Measurements from ENCODE around the gene FAM89A. TPM values are rescaled to one million over a fixed set of nuclear protein-coding genes. Genes with fewer than 3 reads are reported as not detected.

FAM89A gene
- total and polyA plus RNA-seq, 2 experiments from 2014 or later = 53.5 to 55.1 TPM

GRCh38 chr1:231058416-231059109 lies 18.5 kb upstream of the FAM89A start:
- no peaks in the 10 kb centered on the region for H3K9me2 ChIP-seq (replicated peaks; ENCODE audit: insufficient read depth)
- no peaks in the 10 kb centered on the region for H3K4me1 ChIP-seq (ENCODE audit: insufficient read depth)
- 34% methylated on average over 8 of the region's 8 CpGs for WGBS (ENCODE audit: low lambda C conversion rate, missing lambda C conversion rate)
- no peak overlapping the region for H3K27ac ChIP-seq
- H4K20me1 ChIP-seq (ENCODE audit: insufficient read depth, poor library complexity, severe bottlenecking) = no peaks in the 10 kb centered on the region
- peak overlapping the region; percentile 3 for H2AFZ ChIP-seq
- H3K79me2 ChIP-seq = no peaks in the 10 kb centered on the region
- DNase-seq (ENCODE audit: low spot score) = peak; percentile 54
- no peak overlapping the region for H3K4me3 ChIP-seq
- H3K4me2 ChIP-seq = peak overlapping the region; percentile 51
- H3K36me3 ChIP-seq (replicated peaks; ENCODE audit: insufficient read depth, low read depth) = no peaks in the 10 kb centered on the region
- H3K9me3 ChIP-seq (ENCODE audit: low read depth) = no peaks in the 10 kb centered on the region
- no peak for TF ChIP-seq EZH2 (IDR thresholded peaks at IDR 0.05; ENCODE audit: borderline replicate concordance)
- TF ChIP-seq CTCF (IDR thresholded peaks at IDR 0.05; ENCODE audit: poor library complexity) = no peak
- TF ChIP-seq EZH2phosphoT487 (IDR thresholded peaks at IDR 0.05; ENCODE audit: low read depth, severe bottlenecking, unreplicated experiment) = no peak
- H3K27me3 ChIP-seq = no peaks in the 10 kb centered on the region

- Histone ChIP-seq H3K4me1 (ENCODE audit: insufficient read depth) (no peaks in the 10 kb centered on the region), H3K79me2 (no peaks in the 10 kb centered on the region), H4K20me1 (ENCODE audit: insufficient read depth, poor library complexity, severe bottlenecking) (no peaks in the 10 kb centered on the region), H3K36me3 (replicated peaks; ENCODE audit: insufficient read depth, low read depth) (no peaks in the 10 kb centered on the region), H3K4me3 (no peak overlapping the region), H3K27me3 (no peaks in the 10 kb centered on the region), H3K9me2 (replicated peaks; ENCODE audit: insufficient read depth) (no peaks in the 10 kb centered on the region), H3K27ac (no peak overlapping the region), H3K4me2 (no peak overlapping the region), H2AFZ (no peak overlapping the region), H3K9me3 (ENCODE audit: low read depth) (no peaks in the 10 kb centered on the region)
- TF ChIP-seq EZH2 (IDR thresholded peaks at IDR 0.05; ENCODE audit: borderline replicate concordance) = no peak
- no peak for TF ChIP-seq EZH2phosphoT487 (IDR thresholded peaks at IDR 0.05; ENCODE audit: low read depth, severe bottlenecking, unreplicated experiment)
- TF ChIP-seq CTCF (IDR thresholded peaks at IDR 0.05; ENCODE audit: poor library complexity) = no peak
- DNase-seq (ENCODE audit: low spot score) = no peak
- 84% methylated on average over 3 of the region's 3 CpGs for WGBS (ENCODE audit: low lambda C conversion rate, missing lambda C conversion rate)
Measured at GRCh38 chr1:231057410-231057809, 17.4 kb upstream of the FAM89A start.

GRCh38 chr1:231055271-231055670 lies 15.2 kb upstream of the FAM89A start:
- no peak overlapping the region for H3K4me2 ChIP-seq
- H3K36me3 ChIP-seq (replicated peaks; ENCODE audit: insufficient read depth, low read depth) = no peaks in the 10 kb centered on the region
- H2AFZ ChIP-seq = no peak overlapping the region
- H3K4me1 ChIP-seq (ENCODE audit: insufficient read depth) = no peaks in the 10 kb centered on the region
- no peak overlapping the region for H3K4me3 ChIP-seq
- no peaks in the 10 kb centered on the region for H4K20me1 ChIP-seq (ENCODE audit: insufficient read depth, poor library complexity, severe bottlenecking)
- no peak for DNase-seq (ENCODE audit: low spot score)
- H3K9me2 ChIP-seq (replicated peaks; ENCODE audit: insufficient read depth) = no peaks in the 10 kb centered on the region
- H3K27me3 ChIP-seq = no peaks in the 10 kb centered on the region
- H3K9me3 ChIP-seq (ENCODE audit: low read depth) = no peaks in the 10 kb centered on the region
- no peaks in the 10 kb centered on the region for H3K79me2 ChIP-seq
- no peak overlapping the region for H3K27ac ChIP-seq
- no peak for TF ChIP-seq EZH2phosphoT487 (IDR thresholded peaks at IDR 0.05; ENCODE audit: low read depth, severe bottlenecking, unreplicated experiment)
- no peak for TF ChIP-seq EZH2 (IDR thresholded peaks at IDR 0.05; ENCODE audit: borderline replicate concordance)
- no peak for TF ChIP-seq CTCF (IDR thresholded peaks at IDR 0.05; ENCODE audit: poor library complexity)

Data from hepatocyte (in vitro differentiated cells).